HG02852 (cell line): ENCODE data around the gene SNRNP200.

Source experiments
- ATAC-seq: cut with Tn5 transposase; IDR thresholded peaks from one replicate; pipeline ENCODE4 v1.9.1; 2021; ENCODE audit warnings: mild to moderate bottlenecking, moderate library complexity; ENCODE audit not compliant: unreplicated experiment

Gene SNRNP200

DNA sequence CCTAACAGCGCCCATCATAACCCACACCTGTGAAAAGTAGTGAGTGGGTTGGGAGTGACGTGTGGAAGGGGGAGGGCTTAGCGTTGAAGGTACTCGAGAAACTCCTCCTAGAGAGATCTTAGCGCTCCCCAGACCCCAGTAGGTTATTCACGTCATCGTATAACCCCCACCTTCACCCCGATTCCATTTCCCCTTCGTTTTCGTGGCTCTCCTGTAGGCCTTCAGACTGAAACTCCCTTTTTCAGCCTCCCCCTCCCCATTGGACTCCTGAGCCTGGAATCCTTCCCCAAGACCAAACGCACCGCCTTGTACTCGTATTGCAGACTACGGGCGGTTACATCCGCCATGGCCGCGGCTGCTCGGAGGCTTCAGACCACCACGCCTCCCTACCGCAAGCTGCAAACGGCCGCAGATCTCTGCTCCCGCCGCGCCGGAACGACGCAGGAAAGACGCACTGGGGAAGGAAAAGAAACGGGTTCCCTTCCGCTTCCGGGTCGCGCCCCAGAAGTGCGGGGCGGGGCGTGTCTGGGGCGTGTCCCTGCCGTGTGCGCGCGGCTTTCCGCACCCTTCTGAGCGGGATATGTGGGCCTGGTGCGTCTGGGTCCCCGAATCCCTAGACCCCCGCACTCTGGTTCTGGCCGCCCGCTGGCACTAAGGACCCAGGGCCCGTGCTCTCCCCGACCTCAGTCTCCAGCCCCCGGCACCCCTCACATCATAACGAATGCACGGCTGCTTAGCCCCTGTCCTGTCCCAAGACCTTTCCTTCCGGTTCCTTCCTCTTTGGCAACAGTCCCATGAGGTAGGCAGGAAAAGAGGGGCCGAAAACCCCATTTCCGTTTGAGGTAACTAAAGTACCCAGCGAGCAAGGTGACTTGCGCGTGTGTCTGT is at the start of gene SNRNP200:
Gene SNRNP200 (minus strand): TSS at position 456 of the 888 bp plus-strand sequence. CDS start 109 bp downstream, at position 347.
- ATAC-seq, result peak; percentile 92

DNA sequence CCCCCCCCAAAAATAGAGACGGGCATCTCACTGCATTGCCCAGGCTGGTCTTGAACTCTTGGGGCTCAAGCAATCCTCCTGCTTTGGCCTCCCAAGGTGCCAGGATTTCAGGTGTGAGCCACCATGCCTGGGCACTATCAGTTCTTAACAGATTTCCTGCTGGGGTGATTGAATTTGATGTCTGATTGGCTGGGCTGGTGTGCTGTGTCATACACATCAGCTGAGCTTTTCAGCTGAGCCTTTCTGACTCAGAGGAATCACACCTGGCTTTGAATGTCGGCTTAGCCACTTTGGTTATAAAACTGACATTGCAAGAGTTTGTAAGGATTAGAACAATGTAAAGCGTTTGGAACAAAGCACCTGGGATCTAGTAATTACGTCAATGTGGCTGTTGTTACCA is 49.1 kb upstream of the SNRNP200 start:
- no peak for ATAC-seq

DNA sequence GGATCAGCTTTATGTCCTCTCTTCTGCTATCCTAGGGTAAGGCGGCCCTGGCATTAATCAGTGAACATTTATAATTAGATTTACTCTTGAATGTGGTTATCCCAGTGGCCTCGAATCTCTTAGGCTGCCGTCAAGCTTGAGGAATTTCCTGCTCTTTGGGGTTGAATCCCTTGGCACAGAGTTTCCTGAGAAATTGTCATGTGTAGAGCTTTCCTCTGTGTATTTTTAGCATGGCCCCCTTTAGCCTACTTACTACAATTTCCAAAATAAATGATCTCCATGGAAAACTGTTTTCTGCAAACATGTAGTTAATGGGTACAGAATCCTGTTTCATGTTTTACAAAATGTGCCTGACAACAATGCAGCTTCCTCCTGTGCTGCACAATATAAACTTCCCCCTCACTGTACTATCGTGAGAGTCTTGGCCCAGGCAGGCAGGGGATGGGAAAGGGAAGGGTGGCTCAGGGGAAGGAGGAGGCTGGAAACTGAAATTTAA is 48.3 kb upstream of the SNRNP200 start:
- ATAC-seq, result no peak

DNA sequence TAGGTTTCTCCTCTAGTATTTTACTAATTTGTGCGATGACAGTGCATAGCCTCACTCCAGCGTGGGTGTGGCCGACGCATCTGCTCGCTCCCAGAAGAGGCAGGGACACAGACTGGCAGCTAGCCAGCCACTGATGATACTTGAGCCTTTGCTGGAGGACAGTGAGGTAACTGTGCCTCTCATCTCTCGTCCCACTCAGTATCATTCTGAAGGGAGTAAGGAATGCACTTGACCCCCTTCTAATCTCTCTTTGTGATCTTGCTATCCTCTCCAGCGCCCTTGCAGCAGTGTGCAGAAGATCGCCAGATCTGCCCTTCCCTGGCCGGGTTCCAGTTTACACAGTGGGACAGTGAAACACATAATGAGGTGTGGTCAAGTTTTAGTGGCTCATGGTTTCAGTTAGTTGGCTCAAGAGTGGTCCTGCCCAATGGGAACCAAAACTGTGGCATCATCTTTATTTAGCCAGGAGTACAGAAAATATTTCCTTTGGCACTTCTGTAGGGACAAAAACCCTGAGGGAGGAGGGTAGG is 47.8 kb upstream of the SNRNP200 start:
- no peak for ATAC-seq

DNA sequence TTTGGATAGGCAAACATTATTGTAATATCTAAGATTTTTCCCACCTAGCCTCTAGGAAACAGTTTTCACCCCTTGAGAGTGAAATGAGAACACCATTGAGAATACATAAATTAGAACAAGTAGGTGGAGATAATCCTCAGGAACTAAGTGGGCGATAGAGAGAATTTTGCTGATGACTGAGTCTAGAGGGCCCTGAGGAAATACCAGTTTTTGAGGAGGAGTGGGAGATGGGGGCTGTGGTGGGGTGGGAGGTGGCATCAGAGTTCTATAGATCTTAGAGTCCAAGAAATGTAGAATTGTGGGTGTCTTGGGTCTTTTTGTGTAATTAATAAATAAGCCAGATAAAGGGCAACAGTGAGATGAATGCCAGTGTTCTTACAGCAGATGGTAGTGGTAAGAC is 42.0 kb upstream of the SNRNP200 start:
- no peak for ATAC-seq

DNA sequence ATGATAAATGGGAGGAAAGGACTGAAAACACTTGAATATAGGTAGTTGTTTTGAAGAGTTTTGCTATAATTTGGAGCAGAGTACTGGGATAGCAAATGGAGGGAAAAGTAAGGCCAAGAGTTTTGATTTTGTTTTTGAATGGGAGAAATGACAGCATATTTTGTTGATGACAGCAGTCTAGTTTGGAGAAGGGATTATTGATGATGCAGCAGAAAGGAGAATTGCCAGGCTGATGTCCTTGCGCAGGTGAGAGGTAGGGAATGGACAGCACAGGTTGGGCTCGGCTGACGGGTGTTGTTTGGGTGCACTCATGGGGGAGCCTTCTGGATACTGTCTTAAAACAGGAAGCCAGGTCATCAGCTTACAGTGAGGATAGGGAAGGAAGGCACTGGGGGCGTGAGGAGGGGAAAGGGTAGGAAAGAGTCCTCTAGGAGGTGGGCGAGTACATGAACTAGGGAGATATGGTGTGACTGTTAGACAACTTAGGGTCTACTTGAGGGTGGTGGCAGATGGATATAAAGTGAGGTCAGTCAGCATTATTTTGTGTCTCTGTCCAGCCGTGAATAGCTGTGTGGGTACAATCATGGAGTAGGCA is 40.6 kb upstream of the SNRNP200 start:
- ATAC-seq, result no peak

DNA sequence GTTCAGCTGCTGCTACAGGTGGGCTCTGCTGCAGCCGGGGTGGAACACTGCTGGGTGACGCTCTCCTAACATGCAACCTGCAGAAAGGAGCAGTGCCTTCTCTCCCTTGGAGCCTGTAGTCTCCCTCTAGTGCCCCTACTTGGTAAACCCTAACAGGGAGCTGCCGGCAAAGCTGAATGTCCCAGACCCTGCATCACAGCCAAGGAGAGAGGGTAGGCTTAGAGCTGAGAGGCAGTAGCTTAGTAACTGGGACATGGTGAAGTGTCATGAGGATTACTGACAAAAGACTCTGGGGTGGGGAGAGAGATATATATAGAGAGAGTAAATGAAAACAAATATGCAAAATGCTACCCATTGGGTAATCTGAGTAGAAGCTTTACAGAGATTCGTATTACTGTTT is 40.1 kb upstream of the SNRNP200 start:
- no peak for ATAC-seq

DNA sequence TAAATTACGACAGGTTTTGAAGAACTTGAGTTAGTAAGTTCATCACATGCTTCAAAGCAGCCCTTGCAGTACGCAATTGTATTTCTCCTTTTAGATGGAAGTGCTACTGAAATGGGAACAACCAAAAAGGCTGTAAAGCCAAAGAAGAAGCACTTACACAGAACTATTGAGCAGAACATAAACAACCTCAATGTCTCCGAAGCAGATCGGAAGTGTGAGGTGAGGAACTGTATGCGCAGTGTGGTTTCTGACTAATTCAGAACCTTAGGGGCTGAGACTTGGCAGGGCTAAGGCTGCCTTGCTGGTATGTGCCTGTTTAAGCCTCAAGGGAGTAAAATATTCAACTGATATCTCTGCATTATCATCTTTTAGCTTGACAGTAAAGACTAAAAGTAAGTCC is 38.7 kb upstream of the SNRNP200 start:
- peak; percentile 87 for ATAC-seq

DNA sequence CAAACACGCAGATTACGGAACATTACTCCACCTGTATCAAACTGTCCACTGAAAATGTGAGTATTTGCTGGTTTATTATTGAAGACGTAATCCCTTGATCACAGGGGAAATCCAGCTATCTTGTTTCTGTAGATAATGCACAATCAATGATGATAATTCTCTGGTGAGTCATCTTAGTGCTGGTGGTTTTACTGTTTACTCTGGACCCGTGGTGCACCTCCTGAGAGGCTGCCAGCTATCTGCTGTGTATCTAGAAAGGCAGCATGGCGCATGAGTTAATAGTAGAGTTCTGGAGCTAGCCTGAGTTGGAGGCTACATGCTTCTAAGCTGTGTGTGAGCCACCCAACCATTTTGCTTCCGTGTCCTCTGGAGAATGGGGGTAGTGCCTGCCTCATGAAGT is 36.7 kb upstream of the SNRNP200 start:
- no peak for ATAC-seq

DNA sequence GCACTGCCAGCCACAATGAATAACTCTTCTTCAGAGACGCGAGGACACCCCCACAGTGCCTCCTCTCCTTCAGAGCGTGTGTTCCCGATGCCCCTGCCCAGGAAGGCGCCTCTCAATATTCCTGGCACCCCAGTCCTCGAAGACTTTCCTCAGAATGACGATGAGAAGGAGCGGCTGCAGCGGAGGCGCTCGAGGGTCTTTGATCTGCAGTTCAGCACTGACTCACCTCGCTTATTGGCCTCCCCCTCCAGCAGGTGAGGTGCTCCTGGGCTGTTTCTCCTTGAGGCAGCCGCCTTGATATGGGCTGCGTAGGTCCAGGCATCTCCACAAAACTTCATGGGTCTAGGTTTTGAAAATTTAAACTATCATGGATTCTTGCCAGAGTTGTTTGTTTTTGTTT is 36.3 kb upstream of the SNRNP200 start:
- no peak for ATAC-seq

DNA sequence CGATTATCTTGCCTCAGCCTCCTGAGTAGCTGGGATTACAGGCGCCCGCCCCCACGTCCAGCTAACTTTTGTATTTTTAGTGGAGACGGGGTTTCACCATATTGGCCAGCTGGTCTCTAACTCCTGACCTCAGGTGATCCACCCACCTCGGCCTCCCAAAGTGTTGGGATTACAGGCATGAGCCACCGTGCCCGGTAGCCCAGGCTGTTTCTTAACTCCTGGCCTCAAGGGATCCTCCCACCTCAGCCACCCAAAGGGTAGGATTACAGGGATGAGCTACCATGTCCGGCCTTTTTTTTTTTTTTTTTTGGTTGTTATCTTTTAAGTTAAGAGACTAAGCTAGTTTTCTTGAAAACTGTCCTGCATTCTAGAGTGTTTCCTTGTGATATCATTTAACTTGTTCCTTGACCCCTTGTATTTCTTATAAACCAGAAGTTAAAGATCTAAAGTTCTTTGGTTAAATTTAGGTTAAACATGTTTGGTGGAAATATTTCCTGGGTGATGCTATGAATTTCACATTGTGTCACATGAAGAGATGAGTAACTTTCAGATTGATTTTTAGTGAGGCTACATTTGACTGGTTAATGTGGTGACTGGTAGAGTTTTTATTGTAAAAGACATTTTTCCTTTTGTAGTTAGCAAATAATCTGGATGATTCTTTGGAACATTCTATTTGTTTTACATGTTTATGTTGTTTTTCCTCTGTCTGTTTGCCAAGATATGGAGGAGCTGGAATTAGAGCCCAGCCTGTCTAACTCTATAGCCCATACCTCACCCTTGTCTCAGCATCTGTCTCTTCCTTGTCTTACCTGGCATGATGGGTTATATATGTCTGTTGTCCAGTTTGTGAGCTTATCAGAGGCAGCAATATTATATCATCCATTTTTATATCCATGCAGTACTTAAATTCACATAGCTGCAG is 35.4 kb upstream of the SNRNP200 start:
- no peak for ATAC-seq

DNA sequence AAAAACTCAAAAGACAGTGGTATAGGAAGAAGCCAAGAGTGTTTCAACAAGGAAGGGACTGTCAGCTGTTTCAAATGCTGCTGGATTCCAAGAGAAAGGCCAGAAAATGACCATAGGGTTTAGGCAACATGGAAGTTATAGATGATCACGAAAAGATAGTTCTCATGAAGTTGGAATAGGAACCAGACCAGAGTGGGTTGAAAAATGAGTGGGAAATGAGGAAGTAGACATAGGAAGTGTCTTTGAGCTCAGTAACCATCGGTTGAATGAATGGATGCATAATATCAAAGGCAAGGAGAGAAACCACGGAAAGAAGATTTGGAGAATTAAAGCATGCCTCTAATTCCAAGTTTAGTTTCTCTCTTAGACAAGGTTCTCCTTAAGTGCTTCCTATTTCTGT is 31.5 kb upstream of the SNRNP200 start:
- ATAC-seq, result no peak

DNA sequence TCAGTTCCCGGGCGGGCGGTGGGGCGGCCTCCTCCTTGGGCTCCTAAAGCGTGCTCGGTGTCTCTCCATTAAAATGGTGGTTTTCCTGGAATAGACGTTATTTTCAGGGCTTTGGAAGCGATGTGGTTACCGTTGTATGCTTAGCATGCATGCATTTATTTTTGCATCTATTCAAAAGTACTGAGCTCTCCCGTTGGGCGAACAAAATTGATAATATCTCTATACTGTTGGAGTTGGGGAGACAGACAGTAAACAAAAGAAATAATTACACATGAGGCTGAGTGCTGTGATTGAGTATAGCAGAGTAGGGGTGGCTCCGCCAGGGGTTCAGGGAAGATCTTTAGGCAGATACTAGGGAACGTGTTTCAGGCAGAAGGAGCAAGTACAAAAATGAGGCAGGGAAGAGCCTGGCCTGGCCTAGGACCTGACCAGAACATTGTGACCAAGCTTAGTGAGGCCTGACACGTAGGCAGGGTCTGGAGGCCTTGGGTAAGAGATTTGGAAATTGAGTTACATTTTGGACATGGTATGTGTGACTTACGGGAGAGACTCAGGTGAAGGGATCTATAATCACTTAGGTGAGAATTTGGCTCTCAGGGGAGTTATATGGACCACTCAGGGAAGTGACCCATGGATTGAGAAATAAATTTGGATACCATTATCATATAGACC is 30.9 kb upstream of the SNRNP200 start:
- peak; percentile 4 for ATAC-seq

DNA sequence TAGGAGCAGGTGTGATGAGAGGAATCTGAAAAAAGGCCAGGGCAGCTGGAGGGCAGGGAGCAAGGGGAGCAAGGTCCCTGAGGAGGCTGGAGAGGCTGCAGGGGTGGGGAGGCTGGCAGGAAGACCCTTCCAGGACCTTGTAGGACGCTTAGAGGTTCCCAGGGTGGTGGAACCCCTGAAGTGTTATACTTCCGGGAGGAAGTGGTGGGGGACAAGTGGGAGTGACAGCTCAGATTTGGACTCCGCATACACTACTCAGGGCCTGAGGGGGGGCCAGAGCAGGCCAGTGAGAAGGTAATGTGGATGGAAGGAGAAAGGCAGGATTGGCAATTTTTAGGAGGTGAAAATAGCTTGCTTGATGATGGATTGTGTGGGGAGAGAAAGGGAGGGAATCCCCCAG is 28.4 kb upstream of the SNRNP200 start:
- ATAC-seq, result no peak

DNA sequence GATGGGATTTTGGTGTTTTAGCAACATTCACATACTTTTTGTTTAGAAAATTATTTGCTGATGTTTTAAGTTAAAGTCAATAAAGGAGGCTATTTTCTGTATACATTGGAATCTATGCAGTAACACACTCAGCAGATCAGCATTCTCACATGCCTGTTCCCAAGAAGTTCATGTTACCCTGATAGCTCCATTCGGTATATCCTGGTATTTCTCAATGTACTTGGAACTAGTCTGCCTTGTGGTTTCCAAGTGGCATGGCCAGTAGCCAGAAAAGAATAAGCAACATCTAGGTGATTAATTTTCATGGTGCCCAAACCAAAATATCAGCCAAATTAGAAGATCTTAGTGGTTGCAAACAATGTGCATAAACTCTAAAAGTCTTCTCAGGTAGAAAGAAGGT is 25.1 kb upstream of the SNRNP200 start:
- ATAC-seq, result no peak

DNA sequence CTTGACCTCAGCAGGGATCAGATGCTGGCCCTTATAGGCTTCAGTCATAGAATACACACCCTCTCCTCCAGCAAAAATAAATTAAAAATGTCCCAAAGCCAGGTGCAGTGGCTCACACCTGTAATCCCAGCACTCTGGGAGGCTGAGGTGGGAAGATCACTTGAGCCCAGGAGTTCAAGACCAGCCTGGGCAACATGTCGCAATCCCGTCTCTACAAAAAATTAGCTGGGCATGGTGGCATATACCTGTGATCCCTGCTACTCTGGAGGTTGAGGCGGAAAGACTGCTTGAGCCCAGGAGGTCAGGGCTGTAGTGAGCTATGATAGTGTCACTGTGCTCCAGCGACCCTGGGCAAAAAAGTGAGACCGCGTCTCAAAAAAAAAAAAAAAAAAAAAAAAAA is 24.5 kb upstream of the SNRNP200 start:
- ATAC-seq, result no peak

DNA sequence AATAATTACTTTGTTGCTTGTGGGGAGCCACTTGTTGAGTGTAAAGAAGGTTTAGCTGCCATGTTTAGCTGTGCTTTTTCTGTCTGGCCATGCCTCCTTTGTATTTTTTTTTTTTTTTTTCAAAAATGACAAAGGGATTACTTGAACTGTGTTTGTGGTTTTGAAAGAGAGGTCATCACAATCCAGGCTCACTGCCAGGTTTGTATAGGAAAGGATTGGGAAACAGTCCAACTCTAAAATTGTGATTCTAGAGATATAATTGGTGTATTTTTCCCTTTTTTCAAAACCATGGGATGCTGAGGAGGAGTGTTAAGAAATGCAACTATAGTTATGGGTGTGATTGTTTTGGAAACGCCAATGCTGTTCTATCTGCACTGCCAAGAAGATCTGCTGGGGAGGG is 24.1 kb upstream of the SNRNP200 start:
- ATAC-seq, result no peak

DNA sequence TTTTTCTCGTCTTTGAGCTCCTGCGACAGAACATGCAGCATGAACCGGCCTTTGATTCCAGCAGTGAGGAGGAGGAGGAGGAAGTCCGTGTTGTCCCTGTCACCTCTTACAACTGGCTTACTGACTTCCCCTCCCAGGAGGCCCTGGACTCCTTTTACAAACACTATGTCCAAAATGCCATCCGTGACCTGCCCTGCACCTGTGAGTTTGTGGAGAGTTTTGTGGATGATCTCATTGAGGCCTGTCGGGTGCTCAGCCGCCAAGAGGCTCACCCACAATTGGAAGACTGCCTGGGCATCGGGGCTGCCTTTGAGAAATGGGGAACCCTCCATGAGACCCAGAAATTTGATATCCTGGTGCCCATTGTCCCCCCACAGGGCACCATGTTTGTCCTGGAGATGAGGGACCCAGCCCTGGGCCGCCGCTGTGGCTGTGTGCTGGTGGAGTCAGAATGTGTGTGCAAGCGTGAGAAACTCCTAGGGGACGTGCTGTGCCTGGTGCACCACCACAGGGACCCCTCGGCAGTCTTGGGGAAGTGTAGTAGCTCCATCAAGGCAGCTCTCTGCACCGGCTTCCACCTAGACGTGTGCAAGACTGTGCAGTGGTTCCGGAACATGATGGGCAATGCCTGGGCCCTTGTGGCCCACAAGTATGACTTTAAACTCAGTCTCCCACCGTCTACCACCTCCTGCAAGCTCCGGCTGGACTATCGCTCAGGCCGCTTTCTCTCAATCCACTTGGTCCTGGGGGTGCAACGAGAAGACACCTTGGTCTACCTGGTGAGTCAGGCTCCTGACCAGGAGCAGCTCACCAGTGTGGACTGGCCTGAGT is 21.9 kb upstream of the SNRNP200 start:
- ATAC-seq, result no peak

DNA sequence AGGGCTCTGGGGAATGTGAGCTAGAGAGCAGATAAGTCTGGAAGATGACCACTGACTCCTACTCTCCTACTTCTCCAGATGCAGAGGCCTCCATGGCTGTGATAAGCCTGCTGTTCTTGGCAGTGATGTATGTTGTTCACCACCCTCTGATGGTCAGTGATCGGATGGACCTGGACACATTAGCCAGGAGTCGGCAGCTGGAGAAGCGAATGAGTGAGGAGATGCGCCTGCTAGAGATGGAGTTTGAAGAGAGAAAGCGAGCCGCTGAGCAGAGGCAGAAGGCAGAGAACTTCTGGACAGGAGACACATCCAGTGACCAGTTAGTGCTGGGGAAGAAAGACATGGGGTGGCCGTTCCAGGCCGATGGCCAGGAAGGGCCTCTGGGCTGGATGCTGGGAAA is 21.2 kb upstream of the SNRNP200 start:
- no peak for ATAC-seq

DNA sequence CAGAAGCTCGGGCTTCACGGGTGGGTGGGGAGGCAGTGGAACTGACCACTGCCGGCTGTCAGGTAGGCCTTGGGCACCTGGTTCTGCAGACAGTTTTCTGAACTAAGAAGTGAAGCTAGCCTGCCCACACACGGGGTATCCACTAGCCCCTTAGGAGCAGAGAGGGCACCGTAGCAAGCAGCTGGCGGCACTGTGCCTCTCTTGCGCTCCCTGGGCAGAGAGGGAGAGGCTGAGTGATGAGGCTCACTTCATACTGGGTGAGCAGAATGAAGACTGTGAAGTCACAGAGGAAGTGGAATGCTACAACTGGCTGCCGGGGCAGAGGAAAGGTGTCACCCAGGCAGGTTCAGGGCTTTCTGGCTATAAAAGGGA is 20.5 kb upstream of the SNRNP200 start:
- no peak for ATAC-seq
